Spleen (tissue), 11 donors: Measurements from ENCODE around the gene SESTD1. TPM values are rescaled to one million over a fixed set of nuclear protein-coding genes. Genes with fewer than 3 reads are reported as not detected.

Source experiments
- DNase-seq: peaks from one replicate; pipeline ENCODE4 v3.0.0-alpha.2; 2020
- H3K27ac ChIP-seq, 8 donors: fragments of 200-600 bp; sonication (generic) in 7 of 8; 1 replicate in 4 of 8; 2 replicates in 4 of 8; pipeline versions ENCODE4 v1.5.0 to v1.8.0; 2016 to 2021; ENCODE audit warnings: inconsistent platforms in 4 of 8, mild to moderate bottlenecking in 4 of 8, moderate library complexity in 1 of 8
- H3K27me3 ChIP-seq, 7 donors: fragments of 200-600 bp; sonication (generic) in 6 of 7; replicated peaks in 1 of 7; 1 replicate in 4 of 7; 2 replicates in 3 of 7; pipeline versions ENCODE4 v1.5.0 to v1.8.0; 2016 to 2021; ENCODE audit warnings: inconsistent platforms in 3 of 7, mild to moderate bottlenecking in 1 of 7
- H3K36me3 ChIP-seq, 6 donors: fragments of 200-600 bp; sonication (generic) in 5 of 6; 1 replicate in 4 of 6; 2 replicates in 2 of 6; pipeline versions ENCODE4 v1.5.0 to v1.8.0; 2016 to 2021; ENCODE audit warnings: inconsistent platforms in 2 of 6
- H3K4me1 ChIP-seq, 6 donors: fragments of 200-600 bp; sonication (generic) in 5 of 6; 1 replicate in 3 of 6; 2 replicates in 3 of 6; pipeline versions ENCODE4 v1.5.0 to v1.8.0; 2016 to 2021; ENCODE audit warnings: inconsistent platforms in 3 of 6
- H3K4me3 ChIP-seq, 8 donors: fragments of 200-600 bp; sonication (generic) in 7 of 8; 1 replicate in 4 of 8; 2 replicates in 4 of 8; pipeline versions ENCODE4 v1.5.0 to v1.8.0; 2016 to 2021; ENCODE audit warnings: inconsistent platforms in 4 of 8, mild to moderate bottlenecking in 4 of 8, moderate library complexity in 2 of 8
- H3K9me3 ChIP-seq, 8 donors: fragments of 200-600 bp; sonication (generic) in 7 of 8; 1 replicate in 4 of 8; 2 replicates in 4 of 8; pipeline versions ENCODE4 v1.5.0 to v1.8.0; 2016 to 2021; ENCODE audit warnings: inconsistent platforms in 4 of 8
- CTCF ChIP-seq, 11 experiments: fragments of 200-600 bp in 7 of 11; fragments of 450-650 bp in 4 of 11; sonication (generic) in 4 of 11; IDR thresholded peaks in 8 of 11; conservative IDR thresholded peaks in 3 of 11; 1 replicate in 7 of 11; 2 replicates in 4 of 11; pipeline versions ENCODE4 v1.4.0 to v1.8.0; 2016 to 2021; ENCODE audit warnings: antibody characterized with exemption in 11 of 11, inconsistent platforms in 4 of 11, mild to moderate bottlenecking in 1 of 11
- POLR2A ChIP-seq, 3 donors: fragments of 450-650 bp; IDR thresholded peaks; one replicate each; pipeline ENCODE4 v1.5.1; 2017; ENCODE audit warnings: antibody characterized with exemption in 3 of 3, mild to moderate bottlenecking in 1 of 3
- POLR2AphosphoS5 ChIP-seq, 3 donors: sonication (generic); formaldehyde crosslinking; IDR thresholded peaks; one replicate each; pipeline ENCODE4 v1.5.1; 2017; ENCODE audit warnings: antibody characterized with exemption in 3 of 3
- WGBS, 5 donors: extraction: QIAGEN DNeasy Blood & Tissue Kit in 3 of 5; methylation state at CpG; one replicate each; pipeline versions ENCODE4 v1.1.5 to v1.1.7; 2013 to 2018; 5-methylcytosine and 5-hydroxymethylcytosine counted together
- intact Hi-C: fragments of 100-400 bp; cut with DNase I; formaldehyde crosslinking; loops from one replicate; pipeline ENCODE4 v1.15.0; 2023; ENCODE audit warnings: low total_unique reads
- polyA plus RNA-seq, 3 donors: library from polyadenylated mRNA; stranded (reverse); fragments of 200-250 nt; gene quantifications; one replicate each; pipeline ENCODE4 v1.2.1, GENCODE V29; 2013
- total RNA-seq, 7 donors: library from RNA; depleted of rRNA in 3 of 7; stranded (reverse); fragments of >200 nt in 3 of 7; fragmentation: NEBNext Ultra II Directional in 4 of 7; extraction: Animal tissue kit (Norgen Biotek cat#: 25700) in 4 of 7; gene quantifications; one replicate each; pipeline versions ENCODE4 v1.1.0 to v1.2.1, GENCODE V29; 2016 to 2021
- donor health status: healthy with polysubstance abuse.
- donor health status: DM: no; HTN: no; CAD: no; lungs with moderate emphysema.
- donor health status: DM: no; HTN: no; CAD: no.
- donor health status: Bipolar disorder and iron deficiency.
- donor health status: healthy.
- donor health status: DM: no; HTN: no; CAD: no.
- donor health status: DM: yes; HTN: yes; CAD: no.

SESTD1 gene
- total and polyA plus RNA-seq, 10 donors = 5.5 to 51.7 (median 24.1) TPM

- no peak overlapping the region for H3K27ac ChIP-seq
- WGBS, 5 donors = 95 to 100% (median 99%) methylated on average over 2 of the region's 2 CpGs
- H3K4me1 ChIP-seq = peaks cover 0 to 17% (median 0%) of the 10 kb centered on the region in 6 donors
- H3K4me3 ChIP-seq = no peak overlapping the region
- no peaks in the 10 kb centered on the region for H3K27me3 ChIP-seq
- DNase-seq = no peak
- TF ChIP-seq POLR2A (IDR thresholded peaks at IDR 0.05) = no peak
- TF ChIP-seq CTCF (IDR thresholded peaks at IDR 0.05 in 8 of 11, conservative IDR thresholded peaks at IDR 0.05 in 3 of 11) = no peak
- H3K36me3 ChIP-seq = peaks cover 0 to 57% (median 3%) of the 10 kb centered on the region in 6 donors
- intact Hi-C loops = no loop called here
- no peaks in the 10 kb centered on the region for H3K9me3 ChIP-seq
Observed at GRCh38 chr2:179172894-179173293, 91.7 kb downstream of the SESTD1 start.

GRCh38 chr2:179171371-179171770 is 93.3 kb downstream of the SESTD1 start:
- Histone ChIP-seq H3K9me3 (no peaks in the 10 kb centered on the region), H3K4me1 (peaks cover 0 to 17% (median 0%) of the 10 kb centered on the region in 6 donors)
- intact Hi-C loops = no loop called here

GRCh38 chr2:179170901-179171300 is 93.7 kb downstream of the SESTD1 start:
- H3K9me3 ChIP-seq = no peaks in the 10 kb centered on the region
- intact Hi-C loops = no loop called here
- no peak for DNase-seq
- TF ChIP-seq POLR2A (IDR thresholded peaks at IDR 0.05) (no peak), CTCF (IDR thresholded peaks at IDR 0.05 in 8 of 11, conservative IDR thresholded peaks at IDR 0.05 in 3 of 11) (no peak), POLR2AphosphoS5 (IDR thresholded peaks at IDR 0.05) (no peak)
- H3K27ac ChIP-seq = peak overlapping the region in 1 of 8 donors; percentile 28
- peaks cover 0 to 54% (median 3%) of the 10 kb centered on the region in 6 donors for H3K36me3 ChIP-seq
- H3K4me3 ChIP-seq = no peak overlapping the region
- WGBS, 5 donors = 37 to 56% (median 46%) methylated on average over 1 of the region's 1 CpG
- H3K27me3 ChIP-seq = no peaks in the 10 kb centered on the region
- peaks cover 0 to 17% (median 0%) of the 10 kb centered on the region in 6 donors for H3K4me1 ChIP-seq

More at GRCh38 chr2:179171371-179171770, 93.3 kb downstream of the SESTD1 start:
- WGBS, 5 donors = 90 to 96% (median 93%) methylated on average over 1 of the region's 1 CpG
- DNase-seq = no peak
- Histone ChIP-seq H3K27me3 (no peaks in the 10 kb centered on the region), H3K4me3 (no peak overlapping the region), H3K27ac (peak overlapping the region in 1 of 8 donors; percentile 15), H3K36me3 (peaks cover 0 to 59% (median 3%) of the 10 kb centered on the region in 6 donors)
- TF ChIP-seq POLR2AphosphoS5 (IDR thresholded peaks at IDR 0.05) (no peak), POLR2A (IDR thresholded peaks at IDR 0.05) (no peak), CTCF (IDR thresholded peaks at IDR 0.05 in 8 of 11, conservative IDR thresholded peaks at IDR 0.05 in 3 of 11) (no peak)

GRCh38 chr2:179165356-179166000 is 99.2 kb downstream of the SESTD1 start:
- Histone ChIP-seq H3K36me3 (peaks cover 0 to 62% (median 0%) of the 10 kb centered on the region in 6 donors), H3K4me3 (no peak overlapping the region), H3K4me1 (peaks cover 0 to 1% (median 0%) of the 10 kb centered on the region in 6 donors), H3K27ac (no peak overlapping the region), H3K9me3 (no peaks in the 10 kb centered on the region), H3K27me3 (no peaks in the 10 kb centered on the region)
- intact Hi-C loops = no loop called here
- no peak for DNase-seq
- WGBS, 5 donors = 94 to 100% (median 96%) methylated on average over 3 of the region's 3 CpGs
- no peak for TF ChIP-seq POLR2AphosphoS5 (IDR thresholded peaks at IDR 0.05)
- no peak for TF ChIP-seq CTCF (IDR thresholded peaks at IDR 0.05 in 8 of 11, conservative IDR thresholded peaks at IDR 0.05 in 3 of 11)
- TF ChIP-seq POLR2A (IDR thresholded peaks at IDR 0.05) = no peak
